ENCODE results near the gene SEC24B. TPM values are rescaled to one million over a fixed set of nuclear protein-coding genes. Genes with fewer than 3 reads are reported as not detected.
A peak's percentile ranks its signal among the peaks of the same experiment; 100 is the strongest.
"Not testable (repeated sequence)": the region's sequence is repeated elsewhere in the genome, so short reads cannot be mapped to it uniquely, and the experiment has no call there.

SEC24B gene
- total RNA-seq, 3 donors from 2014 or later = 26.3 to 28.7 (median 26.5) TPM

DNA sequence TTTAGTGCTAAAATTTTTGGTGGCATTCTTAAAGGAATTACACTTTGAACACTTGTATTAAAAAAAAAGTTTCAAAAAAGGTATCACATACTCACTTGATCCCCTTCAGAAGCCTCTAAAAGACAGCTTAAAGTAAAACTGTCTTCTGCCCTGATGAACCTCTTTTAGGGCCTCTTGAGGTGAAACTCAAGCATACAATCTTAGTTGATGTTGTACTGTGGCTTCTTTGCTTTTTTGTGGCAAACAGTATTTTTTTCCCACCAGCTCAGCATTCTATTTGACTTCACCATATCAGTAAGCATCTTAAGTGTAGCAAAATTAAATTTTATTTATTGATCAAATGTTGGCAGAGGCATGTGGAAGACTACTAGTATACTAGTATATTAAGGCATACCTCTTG is 13.7 kb downstream of the SEC24B start:
- ATAC-seq = no peak
- H3K4me1 Mint-ChIP-seq (ENCODE audit: low read depth) = peaks cover 54% of the 10 kb centered on the region
- no peak for DNase-seq
- H3K36me3 Mint-ChIP-seq (ENCODE audit: insufficient read depth) = peaks cover 35% of the 10 kb centered on the region
- no peaks in the 10 kb centered on the region for H3K9me3 Mint-ChIP-seq
- H3K27me3 Mint-ChIP-seq (ENCODE audit: low read depth) = no peaks in the 10 kb centered on the region
- H3K4me3 Mint-ChIP-seq = no peak overlapping the region

DNA sequence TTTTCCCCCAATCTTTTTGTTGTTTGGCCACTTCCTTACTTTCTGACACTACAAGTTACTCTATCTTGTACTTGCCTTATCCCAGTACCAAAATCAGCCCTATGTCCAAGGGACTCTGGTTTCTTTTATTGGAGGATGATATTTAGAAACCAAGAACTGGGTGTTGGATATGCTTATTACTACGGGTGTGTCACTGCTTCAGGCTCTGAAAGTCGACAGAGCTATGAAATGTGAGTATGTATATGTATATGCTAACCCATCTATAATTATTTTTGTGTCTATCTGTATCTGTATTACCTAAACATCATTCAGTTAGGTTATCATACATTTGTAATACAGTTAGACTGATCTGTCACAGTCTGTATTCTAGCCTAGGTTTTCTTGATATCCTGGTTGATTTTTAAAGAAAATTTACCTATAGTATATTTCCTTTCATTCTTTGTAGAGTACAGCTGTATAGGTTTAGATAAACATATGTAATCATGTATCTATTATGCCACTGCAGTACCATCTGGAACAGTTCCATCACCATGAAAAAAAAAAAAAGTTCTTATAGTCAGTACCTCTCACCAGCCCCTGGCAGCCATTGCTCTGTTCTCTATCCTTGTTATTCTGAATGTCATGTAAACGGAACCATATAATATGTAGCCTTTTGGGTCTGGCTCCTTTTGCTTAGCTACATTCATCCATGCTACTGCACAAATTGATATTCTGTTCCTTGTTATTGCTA is 18.1 kb downstream of the SEC24B start:
- DNase-seq = no peak
- H3K9me3 Mint-ChIP-seq = no peaks in the 10 kb centered on the region
- no peak overlapping the region for H3K4me3 Mint-ChIP-seq
- ATAC-seq = no peak
- peaks cover 42% of the 10 kb centered on the region for H3K4me1 Mint-ChIP-seq (ENCODE audit: low read depth)
- H3K36me3 Mint-ChIP-seq (ENCODE audit: insufficient read depth) = peaks cover 35% of the 10 kb centered on the region
- no peaks in the 10 kb centered on the region for H3K27me3 Mint-ChIP-seq (ENCODE audit: low read depth)

DNA sequence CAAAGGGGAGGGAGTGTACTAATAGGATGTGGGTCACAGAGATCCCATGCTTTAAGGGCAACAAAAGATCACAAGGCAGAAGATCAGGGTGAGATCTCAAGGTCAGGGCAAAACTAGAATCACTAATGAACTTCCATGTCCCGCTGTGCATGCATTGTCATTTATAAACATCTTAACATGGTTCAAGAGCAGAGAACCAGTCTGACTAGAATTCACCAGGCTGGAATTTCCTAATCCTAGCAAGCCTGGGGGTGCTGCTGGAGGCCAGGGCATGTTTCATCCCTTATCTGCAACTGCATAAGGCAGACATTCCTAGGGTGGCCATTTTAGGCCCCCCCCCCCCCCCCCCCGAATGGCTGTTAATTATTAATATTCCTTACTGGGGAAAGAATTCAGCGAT is 19.5 kb downstream of the SEC24B start:
- not testable (repeated sequence) for DNase-seq; H3K27me3 Mint-ChIP-seq (ENCODE audit: low read depth); H3K4me3 Mint-ChIP-seq; H3K9me3 Mint-ChIP-seq; ATAC-seq
- Mint-ChIP-seq H3K4me1 (ENCODE audit: low read depth) (peaks cover 38% of the 10 kb centered on the region), H3K36me3 (ENCODE audit: insufficient read depth) (peaks cover 39% of the 10 kb centered on the region)

DNA sequence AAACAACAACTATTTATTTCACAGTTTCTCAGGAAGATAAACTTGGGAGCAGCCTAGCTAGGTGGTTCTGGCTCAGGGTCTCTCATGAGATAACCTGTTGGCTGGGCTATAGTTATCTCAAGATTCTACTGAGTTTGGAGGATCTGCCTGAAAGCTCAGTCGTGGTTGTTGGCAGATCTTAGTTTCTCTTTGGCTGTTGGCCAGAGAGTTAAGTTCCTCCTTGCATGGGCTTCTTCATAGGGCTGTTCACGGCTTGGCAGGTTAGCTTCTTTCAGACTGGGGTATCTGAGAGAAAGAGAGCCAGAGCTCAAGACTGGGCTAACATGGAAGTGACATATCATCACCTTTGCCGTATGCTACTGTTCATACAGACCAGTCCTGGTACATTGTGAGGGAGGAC is 28.7 kb downstream of the SEC24B start:
- no peak overlapping the region for H3K4me3 Mint-ChIP-seq
- DNase-seq = no peak
- H3K4me1 Mint-ChIP-seq (ENCODE audit: low read depth) = peaks cover 29% of the 10 kb centered on the region
- H3K36me3 Mint-ChIP-seq (ENCODE audit: insufficient read depth) = peaks cover 27% of the 10 kb centered on the region
- H3K27me3 Mint-ChIP-seq (ENCODE audit: low read depth) = no peaks in the 10 kb centered on the region
- peaks cover under 1% of the 10 kb centered on the region for H3K9me3 Mint-ChIP-seq
- no peak for ATAC-seq

DNA sequence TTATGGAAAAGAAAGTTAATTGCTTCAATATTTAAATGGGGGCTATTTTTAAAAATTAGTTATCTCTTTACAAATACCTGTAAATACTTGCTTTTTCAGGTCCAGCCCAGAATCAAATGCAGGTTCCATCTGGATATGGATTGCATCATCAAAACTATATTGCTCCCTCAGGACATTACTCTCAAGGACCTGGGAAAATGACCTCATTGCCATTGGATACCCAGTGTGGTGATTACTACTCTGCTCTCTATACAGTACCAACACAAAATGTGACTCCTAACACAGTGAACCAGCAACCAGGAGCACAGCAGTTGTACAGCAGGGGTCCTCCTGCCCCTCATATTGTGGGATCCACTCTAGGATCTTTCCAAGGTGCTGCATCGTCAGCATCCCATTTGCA is 29.2 kb downstream of the SEC24B start:
- Mint-ChIP-seq H3K36me3 (ENCODE audit: insufficient read depth) (peaks cover 26% of the 10 kb centered on the region), H3K27me3 (ENCODE audit: low read depth) (no peaks in the 10 kb centered on the region), H3K4me3 (no peak overlapping the region), H3K4me1 (ENCODE audit: low read depth) (peaks cover 26% of the 10 kb centered on the region), H3K9me3 (no peaks in the 10 kb centered on the region)
- no peak for ATAC-seq
- no peak for DNase-seq

DNA sequence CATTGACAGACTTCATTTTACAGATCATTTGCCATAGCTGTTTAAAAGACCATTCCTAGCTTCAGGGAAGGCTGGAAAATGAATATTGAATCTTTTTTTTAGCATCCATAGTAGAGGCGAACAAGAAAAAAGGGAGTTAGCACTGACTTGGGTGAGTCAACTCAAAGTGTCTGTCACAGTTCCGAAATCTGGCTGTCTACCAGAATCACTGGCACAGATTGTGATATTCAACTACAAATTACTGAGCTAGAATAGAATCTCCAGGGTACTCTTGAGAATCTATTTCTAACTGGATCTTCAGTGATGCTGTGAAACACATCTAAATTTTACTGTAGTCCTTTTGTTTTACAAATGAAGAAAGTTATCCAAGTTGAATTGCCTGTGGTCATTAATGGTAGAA is 31.5 kb downstream of the SEC24B start:
- Mint-ChIP-seq H3K4me3 (no peak overlapping the region), H3K36me3 (ENCODE audit: insufficient read depth) (peaks cover 33% of the 10 kb centered on the region), H3K4me1 (ENCODE audit: low read depth) (peaks cover 34% of the 10 kb centered on the region), H3K27me3 (ENCODE audit: low read depth) (no peaks in the 10 kb centered on the region), H3K9me3 (no peaks in the 10 kb centered on the region)
- no peak for ATAC-seq
- DNase-seq = no peak

DNA sequence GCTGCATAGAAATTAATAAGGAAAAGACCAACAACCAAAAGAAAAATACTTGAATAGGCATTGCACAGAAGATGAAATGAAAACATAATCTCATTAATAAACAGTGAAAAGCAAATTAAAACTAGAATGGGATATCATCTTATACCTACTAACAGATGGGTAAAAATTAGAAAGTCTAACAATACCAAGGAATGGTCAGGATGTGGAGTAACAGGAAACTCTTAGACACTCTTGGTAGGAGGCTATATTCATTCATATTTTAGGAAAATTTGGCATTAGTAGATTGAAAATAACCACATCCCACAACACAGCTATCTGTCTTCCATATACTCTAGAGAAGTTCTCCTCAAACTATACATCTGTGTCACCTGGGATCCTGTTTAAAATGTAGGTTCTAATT is 36.3 kb downstream of the SEC24B start:
- Mint-ChIP-seq H3K9me3 (no peaks in the 10 kb centered on the region), H3K4me1 (ENCODE audit: low read depth) (peaks cover 50% of the 10 kb centered on the region), H3K4me3 (no peak overlapping the region), H3K36me3 (ENCODE audit: insufficient read depth) (peaks cover 30% of the 10 kb centered on the region), H3K27me3 (ENCODE audit: low read depth) (no peaks in the 10 kb centered on the region)
- DNase-seq (no peak), ATAC-seq (no peak)

DNA sequence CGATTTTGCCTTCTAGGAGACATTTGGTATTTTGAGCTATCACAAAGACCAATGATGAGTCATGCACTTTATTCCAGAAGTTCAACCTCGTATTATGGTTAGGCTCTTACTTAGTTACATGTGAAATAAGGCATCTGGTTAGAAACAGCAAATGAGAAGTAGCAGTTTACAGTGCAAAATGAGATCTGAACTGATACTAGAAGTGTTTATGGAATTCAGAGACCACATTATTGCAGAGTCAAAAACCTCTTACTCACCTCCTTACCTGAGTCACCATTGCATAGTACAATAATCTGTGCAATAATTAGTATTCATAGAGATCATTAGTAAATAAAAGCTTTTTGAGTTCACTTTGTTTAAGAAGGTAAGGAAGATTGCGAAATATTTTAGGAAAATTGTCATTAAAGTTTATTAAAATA is 38.7 kb downstream of the SEC24B start:
- H3K36me3 Mint-ChIP-seq (ENCODE audit: insufficient read depth) = peaks cover 31% of the 10 kb centered on the region
- ATAC-seq (peak; percentile 83 to 91), DNase-seq (no peak)
- H3K27me3 Mint-ChIP-seq (ENCODE audit: low read depth) = no peaks in the 10 kb centered on the region
- H3K9me3 Mint-ChIP-seq = no peaks in the 10 kb centered on the region
- no peak overlapping the region for H3K4me3 Mint-ChIP-seq
- H3K4me1 Mint-ChIP-seq (ENCODE audit: low read depth) = peaks cover 52% of the 10 kb centered on the region

DNA sequence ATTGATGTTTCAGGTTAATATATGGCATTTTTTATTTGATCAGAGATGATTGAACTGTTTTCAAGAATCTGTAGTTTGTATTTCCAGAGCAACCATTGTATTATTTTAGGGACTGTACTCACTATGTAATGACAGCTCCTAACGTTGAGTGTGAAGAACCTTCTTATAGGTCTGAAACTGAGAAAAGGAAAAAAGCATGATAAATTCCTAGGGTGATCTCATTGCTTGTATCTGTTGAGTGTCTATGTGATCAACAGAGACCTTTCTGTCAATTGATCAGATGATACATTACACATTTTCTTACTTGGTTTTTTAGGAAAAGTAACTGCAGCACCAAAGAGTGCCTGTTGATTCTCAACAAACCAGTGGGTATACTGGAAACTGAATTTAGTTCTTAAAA is 40.2 kb downstream of the SEC24B start:
- DNase-seq (no peak), ATAC-seq (peak; percentile 41 to 61)
- Mint-ChIP-seq H3K4me1 (ENCODE audit: low read depth) (peaks cover 45% of the 10 kb centered on the region), H3K27me3 (ENCODE audit: low read depth) (no peaks in the 10 kb centered on the region), H3K4me3 (no peak overlapping the region), H3K36me3 (ENCODE audit: insufficient read depth) (peaks cover 20% of the 10 kb centered on the region), H3K9me3 (no peaks in the 10 kb centered on the region)

DNA sequence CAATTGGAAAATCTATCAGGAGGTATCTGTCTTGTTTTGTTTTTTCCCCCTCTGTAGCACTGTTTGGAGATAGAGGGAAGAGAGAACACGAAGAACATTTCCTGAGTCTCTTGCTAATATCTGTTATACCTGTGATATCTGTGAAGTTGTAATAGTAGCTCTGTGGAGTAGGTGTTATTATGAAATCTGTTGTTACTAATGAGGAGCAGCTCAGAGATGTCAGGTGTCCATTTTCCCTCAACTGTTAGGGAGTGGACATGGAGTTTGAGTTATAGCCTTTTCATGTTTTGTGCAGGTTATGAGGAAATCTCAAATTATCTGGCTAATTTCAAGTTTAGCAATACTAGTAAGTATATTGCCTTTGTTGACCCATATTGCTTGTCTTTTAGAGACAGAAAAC is 52.4 kb downstream of the SEC24B start:
- H3K4me1 Mint-ChIP-seq (ENCODE audit: low read depth) = peaks cover 14% of the 10 kb centered on the region
- H3K36me3 Mint-ChIP-seq (ENCODE audit: insufficient read depth) = peaks cover 36% of the 10 kb centered on the region
- H3K4me3 Mint-ChIP-seq = no peak overlapping the region
- H3K9me3 Mint-ChIP-seq = no peaks in the 10 kb centered on the region
- DNase-seq = no peak
- H3K27me3 Mint-ChIP-seq (ENCODE audit: low read depth) = no peaks in the 10 kb centered on the region
- no peak for ATAC-seq

DNA sequence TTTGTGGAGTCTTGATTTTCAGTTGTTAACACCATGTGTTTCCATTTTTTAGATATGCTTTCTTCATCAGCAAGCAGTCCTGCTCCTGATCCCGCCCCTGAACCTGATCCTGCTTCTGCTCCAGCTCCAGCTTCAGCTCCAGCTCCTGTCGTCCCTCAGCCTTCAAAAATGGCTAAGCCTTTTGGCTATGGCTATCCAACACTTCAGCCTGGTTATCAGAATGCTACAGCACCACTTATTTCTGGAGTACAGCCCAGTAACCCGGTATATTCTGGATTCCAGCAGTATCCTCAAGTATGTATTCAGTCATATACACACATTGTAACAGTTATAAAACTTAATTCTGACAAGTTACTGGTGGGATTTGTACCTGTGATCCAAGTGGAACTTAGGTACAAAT is 60.9 kb downstream of the SEC24B start:
- Mint-ChIP-seq H3K4me3 (no peak overlapping the region), H3K27me3 (ENCODE audit: low read depth) (no peaks in the 10 kb centered on the region), H3K9me3 (no peaks in the 10 kb centered on the region), H3K4me1 (ENCODE audit: low read depth) (peaks cover 1% of the 10 kb centered on the region), H3K36me3 (ENCODE audit: insufficient read depth) (peaks cover 30% of the 10 kb centered on the region)
- ATAC-seq (no peak), DNase-seq (no peak)

DNA sequence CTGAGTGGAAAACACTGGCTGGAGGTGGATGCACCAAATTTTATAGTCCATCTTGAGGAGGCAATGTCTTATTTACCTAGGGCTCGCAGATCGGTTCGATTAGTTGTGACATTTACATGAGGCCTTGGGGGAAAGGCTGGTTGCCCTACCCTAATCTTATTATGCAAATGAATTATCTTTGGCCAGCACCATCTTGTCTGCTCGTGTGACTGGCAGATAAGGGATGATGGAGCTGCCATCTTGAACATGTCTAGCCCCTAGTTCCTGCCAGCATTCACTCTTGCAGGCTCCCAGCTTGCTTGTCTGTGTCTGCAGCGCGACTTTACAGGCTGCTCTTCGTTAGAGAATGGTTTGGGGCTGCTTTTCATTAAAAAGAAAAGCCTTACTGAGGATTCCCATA is 61.9 kb downstream of the SEC24B start:
- Mint-ChIP-seq H3K9me3 (no peaks in the 10 kb centered on the region), H3K36me3 (ENCODE audit: insufficient read depth) (peaks cover 32% of the 10 kb centered on the region), H3K4me3 (no peak overlapping the region), H3K4me1 (ENCODE audit: low read depth) (peaks cover 1% of the 10 kb centered on the region), H3K27me3 (ENCODE audit: low read depth) (no peaks in the 10 kb centered on the region)
- no peak for ATAC-seq
- no peak for DNase-seq

DNA sequence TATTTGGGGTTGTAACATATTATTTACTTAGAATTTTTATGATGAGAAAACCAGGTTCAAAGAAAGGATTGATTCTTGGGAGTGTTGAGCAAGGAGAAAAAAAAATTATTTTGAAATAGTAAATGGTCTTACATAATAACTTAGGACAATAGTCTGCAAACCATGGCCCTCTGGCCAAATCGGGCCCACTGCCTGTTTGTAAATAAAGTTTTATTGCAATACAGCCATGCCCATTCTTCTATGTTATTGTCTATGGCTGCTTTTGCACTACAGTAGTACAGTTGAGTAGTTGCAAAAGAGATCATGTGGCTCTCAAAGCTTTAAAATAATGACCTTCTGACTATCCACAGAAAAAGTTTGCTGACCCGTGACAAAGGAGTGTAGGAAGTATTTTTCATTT is 63.3 kb downstream of the SEC24B start:
- Mint-ChIP-seq H3K36me3 (ENCODE audit: insufficient read depth) (peaks cover 27% of the 10 kb centered on the region), H3K27me3 (ENCODE audit: low read depth) (no peaks in the 10 kb centered on the region), H3K9me3 (no peaks in the 10 kb centered on the region), H3K4me1 (ENCODE audit: low read depth) (peaks cover under 1% of the 10 kb centered on the region), H3K4me3 (no peak overlapping the region)
- ATAC-seq = no peak
- no peak for DNase-seq

DNA sequence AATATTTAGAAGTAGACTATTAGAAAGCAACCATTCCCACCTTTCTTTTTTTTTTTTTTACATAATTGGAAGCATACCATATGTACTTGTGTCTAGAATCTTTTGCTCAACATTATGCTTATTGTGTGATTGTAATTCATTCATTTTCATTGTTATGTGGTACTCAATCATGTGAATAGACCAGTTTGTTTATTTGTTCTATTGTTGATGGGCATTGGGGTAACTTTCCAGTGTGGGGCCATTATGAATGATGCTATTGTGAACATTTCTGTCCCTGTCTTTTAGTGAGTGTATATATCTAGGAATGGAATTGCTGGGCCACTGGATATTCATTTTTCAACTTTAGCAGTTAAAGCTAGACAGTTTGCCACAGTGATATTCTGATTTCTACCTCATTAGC is 63.9 kb downstream of the SEC24B start:
- Mint-ChIP-seq H3K27me3 (ENCODE audit: low read depth) (no peaks in the 10 kb centered on the region), H3K4me3 (no peak overlapping the region), H3K9me3 (no peaks in the 10 kb centered on the region), H3K4me1 (ENCODE audit: low read depth) (no peaks in the 10 kb centered on the region), H3K36me3 (ENCODE audit: insufficient read depth) (peaks cover 28% of the 10 kb centered on the region)
- ATAC-seq (no peak), DNase-seq (no peak)

DNA sequence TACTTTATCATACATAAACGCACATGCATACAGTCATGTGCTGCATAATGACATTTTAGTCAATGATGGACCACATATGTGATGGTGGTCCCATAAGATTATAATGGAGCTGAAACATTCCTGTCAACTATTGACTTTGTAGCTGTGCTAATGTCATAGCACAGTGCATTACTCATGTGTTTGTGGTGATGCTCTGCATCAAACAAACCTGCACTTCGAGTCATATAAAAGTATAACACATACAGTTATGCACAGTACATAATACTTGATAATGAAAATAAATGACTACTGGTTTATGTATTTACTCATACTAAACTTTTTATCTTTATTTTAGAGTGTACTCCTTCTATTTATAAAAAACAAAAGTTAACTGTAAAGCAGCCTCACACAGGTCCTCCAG is 65.9 kb downstream of the SEC24B start:
- H3K4me1 Mint-ChIP-seq (ENCODE audit: low read depth) = no peaks in the 10 kb centered on the region
- no peaks in the 10 kb centered on the region for H3K9me3 Mint-ChIP-seq
- no peaks in the 10 kb centered on the region for H3K27me3 Mint-ChIP-seq (ENCODE audit: low read depth)
- no peak overlapping the region for H3K4me3 Mint-ChIP-seq
- DNase-seq = no peak
- peaks cover 34% of the 10 kb centered on the region for H3K36me3 Mint-ChIP-seq (ENCODE audit: insufficient read depth)
- no peak for ATAC-seq

Measured in activated T-cell treated with anti-CD3 and anti-CD28 coated beads, Interleukin-2, amount 50 U/mL, for 4 hours (primary cell).